HTR-8/SVneo (cell line): ENCODE results near the gene BMP6.

Experiments
- DNase-seq: peaks from one replicate; pipeline ENCODE4 v3.0.0; 2011; ENCODE audit warnings: low spot score, mixed read lengths; ENCODE audit not compliant: insufficient read length
- FAIRE-seq: peaks from 2 replicates; lab custom pipeline; 2011; peaks lifted over from hg19 to GRCh38; lab: Jason Lieb, UNC

Gene BMP6

DNA sequence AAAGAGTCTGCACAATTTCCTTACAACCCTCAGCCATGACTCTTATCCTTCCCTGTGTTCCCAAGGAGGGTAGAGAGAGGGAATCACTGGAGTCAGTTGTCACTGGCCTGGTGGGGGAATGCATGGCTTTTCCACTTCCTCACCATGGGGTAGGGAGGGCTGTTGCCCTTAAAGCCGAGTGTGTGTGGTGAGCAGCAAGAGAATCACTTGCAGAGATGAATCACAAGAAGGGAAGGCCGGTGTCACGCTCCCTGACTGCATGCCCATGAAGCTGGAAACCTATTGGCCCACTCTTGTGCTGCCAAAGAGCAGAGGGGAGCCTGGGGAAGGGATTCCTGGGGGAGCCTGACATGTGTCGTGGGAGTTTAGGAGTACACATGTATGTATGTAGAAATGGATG, 18.1 kb upstream of the BMP6 start:
- FAIRE-seq (no peak), DNase-seq (no peak)

DNA sequence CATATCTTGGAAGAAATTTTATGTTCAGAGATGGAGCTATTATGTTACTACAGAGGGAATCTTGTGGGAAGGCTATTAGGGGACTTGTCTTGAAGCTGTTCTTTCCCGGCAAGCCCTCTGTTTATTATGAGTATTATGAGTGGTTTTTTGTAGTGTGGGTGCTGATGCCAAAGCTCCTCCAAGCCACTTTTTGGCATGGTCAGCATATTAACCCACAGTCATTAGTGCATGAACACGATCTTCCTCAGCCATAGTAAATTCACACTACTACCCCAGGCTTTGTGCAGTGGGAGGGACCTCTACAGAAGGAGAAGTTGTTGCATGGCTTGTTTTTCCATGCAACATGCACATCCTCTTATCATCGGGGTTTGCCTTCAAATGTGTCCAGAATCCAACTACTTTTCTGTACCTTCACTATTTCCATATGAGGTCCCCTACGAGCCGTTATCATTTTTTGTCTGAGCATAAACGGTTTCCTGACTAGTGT, 6.5 kb upstream of the BMP6 start:
- no peak for DNase-seq
- FAIRE-seq, result no peak

GRCh38 chr6:7720346-7720745, 5.6 kb upstream of the BMP6 start:
- FAIRE-seq (no peak), DNase-seq (no peak)

GRCh38 chr6:7721649-7722048, 4.2 kb upstream of the BMP6 start:
- FAIRE-seq, result no peak

DNA sequence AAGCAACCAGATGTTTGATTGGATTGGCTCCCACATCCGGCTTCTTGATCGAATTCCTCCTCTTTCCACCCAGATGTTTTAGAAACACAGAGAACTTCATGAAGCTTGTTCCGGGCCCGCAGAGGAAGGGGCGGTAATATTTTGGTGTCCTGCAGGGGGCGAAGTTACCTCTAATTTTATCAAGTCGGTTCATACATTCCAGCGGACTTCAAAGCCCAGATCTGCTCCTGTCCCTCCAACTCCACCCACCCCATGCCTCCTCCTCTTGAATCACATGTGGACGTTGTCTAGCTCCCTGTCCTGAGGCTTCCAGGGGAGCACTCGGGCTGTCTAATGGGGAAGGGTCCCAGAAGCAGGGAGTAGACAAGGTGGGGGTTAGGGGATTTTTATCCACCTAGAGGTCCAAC, 2.9 kb upstream of the BMP6 start:
- no peak for FAIRE-seq
- peak; percentile 58 for DNase-seq

More at GRCh38 chr6:7721649-7722048, 4.2 kb upstream of the BMP6 start:
- no peak for DNase-seq

DNA sequence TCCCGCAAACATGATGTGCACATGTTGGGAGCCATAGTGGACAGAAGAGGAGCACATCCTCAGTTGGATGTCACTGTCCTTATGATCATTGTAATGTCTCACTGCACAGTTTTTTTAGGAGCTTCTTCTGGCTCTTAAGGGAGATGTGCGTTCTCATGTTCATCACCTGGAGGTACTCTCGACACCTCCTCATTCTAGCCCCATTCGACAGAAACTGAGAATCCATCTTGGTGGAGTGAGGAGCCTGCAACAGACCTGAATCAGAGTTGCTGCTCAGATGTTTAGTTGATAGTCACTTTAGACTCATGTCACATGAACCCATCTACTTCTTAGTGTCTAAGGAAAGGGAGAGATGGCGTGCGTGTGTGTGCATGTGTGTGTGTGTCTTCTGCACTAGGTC, 2.3 kb upstream of the BMP6 start:
- FAIRE-seq, result no peak

DNA sequence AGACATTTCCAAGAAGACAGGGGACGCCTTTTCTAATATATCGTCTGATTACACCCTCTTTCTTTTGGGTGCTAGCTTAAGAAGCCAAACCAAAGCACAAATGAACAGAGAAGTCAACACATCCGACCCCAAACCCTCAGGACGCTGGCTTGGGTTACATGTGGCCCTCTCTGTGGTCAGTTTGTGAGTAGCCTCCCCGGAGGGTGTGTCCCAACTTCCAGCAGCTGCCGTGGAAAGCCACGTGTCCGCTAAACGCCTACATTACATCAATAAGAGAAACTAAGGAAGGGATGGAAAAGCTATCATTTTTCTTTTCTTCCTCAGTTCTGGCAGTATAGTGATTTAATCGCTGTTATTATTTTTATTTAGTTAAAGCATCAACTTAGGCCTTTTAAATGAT, 487 bp upstream of the BMP6 start:
- no peak for FAIRE-seq
- DNase-seq, result no peak

More for the DNA sequence above, 2.3 kb upstream of the BMP6 start:
- no peak for DNase-seq

- DNase-seq (no peak), FAIRE-seq (no peak)
Measured at GRCh38 chr6:7726416-7727085, 652 bp downstream of the BMP6 start.

DNA sequence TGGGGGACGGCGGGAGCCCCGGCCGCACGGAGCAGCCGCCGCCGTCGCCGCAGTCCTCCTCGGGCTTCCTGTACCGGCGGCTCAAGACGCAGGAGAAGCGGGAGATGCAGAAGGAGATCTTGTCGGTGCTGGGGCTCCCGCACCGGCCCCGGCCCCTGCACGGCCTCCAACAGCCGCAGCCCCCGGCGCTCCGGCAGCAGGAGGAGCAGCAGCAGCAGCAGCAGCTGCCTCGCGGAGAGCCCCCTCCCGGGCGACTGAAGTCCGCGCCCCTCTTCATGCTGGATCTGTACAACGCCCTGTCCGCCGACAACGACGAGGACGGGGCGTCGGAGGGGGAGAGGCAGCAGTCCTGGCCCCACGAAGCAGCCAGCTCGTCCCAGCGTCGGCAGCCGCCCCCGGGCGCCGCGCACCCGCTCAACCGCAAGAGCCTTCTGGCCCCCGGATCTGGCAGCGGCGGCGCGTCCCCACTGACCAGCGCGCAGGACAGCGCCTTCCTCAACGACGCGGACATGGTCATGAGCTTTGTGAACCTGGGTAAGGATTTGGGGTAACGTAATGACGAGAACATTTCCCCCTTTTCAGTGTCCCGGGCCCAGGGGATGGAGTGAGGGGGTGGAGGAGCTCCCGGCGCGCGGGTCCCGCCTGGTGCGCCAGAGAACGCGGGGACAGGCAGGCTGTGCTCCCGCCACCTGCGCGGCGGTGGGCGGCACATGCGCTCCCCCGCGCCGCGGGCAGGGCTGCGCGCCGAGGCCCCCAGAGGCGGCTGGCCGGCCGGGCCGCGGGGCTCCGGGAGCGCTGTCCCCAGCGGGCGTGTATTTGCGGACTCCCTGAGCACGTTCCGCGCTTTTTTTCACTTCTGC, 1.4 kb downstream of the BMP6 start:
- DNase-seq (peak; percentile 9), FAIRE-seq (no peak)

- FAIRE-seq (no peak), DNase-seq (no peak)
Measured at GRCh38 chr6:7727946-7728854, 2.3 kb downstream of the BMP6 start.

- DNase-seq, result no peak
- FAIRE-seq, result no peak
Measured at GRCh38 chr6:7728855-7729590, 3.1 kb downstream of the BMP6 start.

- DNase-seq, result no peak
Measured at GRCh38 chr6:7730001-7730783, 4.3 kb downstream of the BMP6 start.

DNA sequence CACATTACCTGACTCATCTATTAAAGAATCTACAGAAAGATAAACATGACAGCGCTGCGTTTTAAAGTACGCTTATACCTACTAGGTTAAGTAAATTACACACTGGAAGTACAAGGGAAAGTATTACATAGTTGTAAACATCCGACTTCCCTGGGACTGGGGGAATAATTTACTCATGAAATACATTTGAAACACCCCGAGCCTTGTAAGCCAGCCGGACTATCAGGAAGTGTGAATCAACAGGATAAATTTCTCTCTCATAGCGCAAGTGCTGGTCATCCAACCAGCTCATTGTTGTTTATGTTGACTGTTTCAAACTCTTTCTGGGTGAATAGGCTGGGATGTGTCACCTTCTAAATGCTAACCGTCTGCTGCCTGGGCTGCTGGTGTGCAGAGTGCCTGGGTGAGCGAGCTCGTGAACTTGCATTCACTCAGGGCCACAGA, 4.9 kb downstream of the BMP6 start:
- DNase-seq, result peak; percentile 48
- FAIRE-seq, result no peak

More at GRCh38 chr6:7730001-7730783, 4.3 kb downstream of the BMP6 start:
- FAIRE-seq, result no peak

- DNase-seq, result no peak
- FAIRE-seq, result no peak
Measured at GRCh38 chr6:7731294-7731693, 5.4 kb downstream of the BMP6 start.

- no peak for DNase-seq
Measured at GRCh38 chr6:7732228-7732627, 6.3 kb downstream of the BMP6 start.

GRCh38 chr6:7734707-7735383, 8.9 kb downstream of the BMP6 start:
- DNase-seq, result no peak
- no peak for FAIRE-seq

More at GRCh38 chr6:7732228-7732627, 6.3 kb downstream of the BMP6 start:
- FAIRE-seq, result no peak

- DNase-seq (no peak), FAIRE-seq (no peak)
Measured at GRCh38 chr6:7737106-7737505, 11.2 kb downstream of the BMP6 start.

GRCh38 chr6:7737867-7738266, 12.0 kb downstream of the BMP6 start:
- DNase-seq (no peak), FAIRE-seq (no peak)
